SJSA1 (cell line): Measurements from ENCODE around the gene HS3ST5. TPM values are rescaled to one million over a fixed set of nuclear protein-coding genes. Genes with fewer than 3 reads are reported as not detected.

Source experiments
- DNase-seq, 2 experiments: peaks; one replicate each; pipeline ENCODE4 v3.0.0-alpha.2; 2015 to 2020; ENCODE audit warnings: low spot score in 2 of 2, low read depth in 1 of 2
- H3K27ac ChIP-seq: fragments of 250-450 bp; sonication (Bioruptor Pico); 2 replicates; pipeline ENCODE4 v1.5.1; 2020; ENCODE audit warnings: mild to moderate bottlenecking, moderate library complexity
- H3K27me3 ChIP-seq: fragments of 250-450 bp; sonication (Bioruptor Pico); replicated peaks from 2 replicates; pipeline ENCODE4 v1.5.1; 2020; ENCODE audit warnings: mild to moderate bottlenecking, moderate library complexity
- H3K36me3 ChIP-seq: fragments of 250-450 bp; sonication (Bioruptor Pico); 2 replicates; pipeline ENCODE4 v1.5.1; 2020; ENCODE audit warnings: mild to moderate bottlenecking
- H3K4me1 ChIP-seq: fragments of 250-450 bp; sonication (Bioruptor Pico); replicated peaks from 2 replicates; pipeline ENCODE4 v1.6.1; 2021; ENCODE audit warnings: mild to moderate bottlenecking
- H3K4me3 ChIP-seq: fragments of 250-450 bp; sonication (Bioruptor Pico); 2 replicates; pipeline ENCODE4 v1.5.1; 2020; ENCODE audit warnings: mild to moderate bottlenecking
- H3K9me3 ChIP-seq: fragments of 250-450 bp; sonication (Bioruptor Pico); replicated peaks from 2 replicates; pipeline ENCODE4 v1.5.1; 2020; ENCODE audit warnings: mild to moderate bottlenecking
- total RNA-seq: library from RNA; depleted of rRNA; stranded (reverse); fragments of >200 nt; shearing (Covaris generic); gene quantifications from 2 replicates; pipeline ENCODE4 v1.2.3, GENCODE V29; 2014

Gene HS3ST5
- total RNA-seq, 1 experiment from 2014 or later, result 2.9 TPM

GRCh38 chr6:114135363-114135971 lies 207.4 kb downstream of the HS3ST5 start:
- no peak for DNase-seq
- H3K36me3 ChIP-seq, result no peaks in the 10 kb centered on the region; the same call in 1 of the 2 replicates
- H3K27me3 ChIP-seq, result no peaks in the 10 kb centered on the region
- H3K9me3 ChIP-seq, result no peaks in the 10 kb centered on the region
- H3K27ac ChIP-seq, result no peak overlapping the region
- no peaks in the 10 kb centered on the region; the same call in 1 of the 2 replicates for H3K4me1 ChIP-seq
- no peak overlapping the region for H3K4me3 ChIP-seq

GRCh38 chr6:114133816-114134215 lies 209.0 kb downstream of the HS3ST5 start:
- no peaks in the 10 kb centered on the region for H3K4me1 ChIP-seq
- no peak overlapping the region for H3K27ac ChIP-seq
- H3K27me3 ChIP-seq, result no peaks in the 10 kb centered on the region
- DNase-seq, result no peak
- no peak overlapping the region for H3K4me3 ChIP-seq
- no peaks in the 10 kb centered on the region for H3K9me3 ChIP-seq
- no peaks in the 10 kb centered on the region; the same call in 1 of the 2 replicates for H3K36me3 ChIP-seq

- Histone ChIP-seq H3K27me3 (no peaks in the 10 kb centered on the region), H3K4me1 (no peaks in the 10 kb centered on the region), H3K27ac (no peak overlapping the region), H3K4me3 (no peak overlapping the region), H3K9me3 (no peaks in the 10 kb centered on the region), H3K36me3 (no peaks in the 10 kb centered on the region; the same call in 1 of the 2 replicates)
- no peak for DNase-seq
Observed at GRCh38 chr6:114131945-114132344, 210.9 kb downstream of the HS3ST5 start.

- peaks cover 32% of the 10 kb centered on the region for H3K4me1 ChIP-seq
- H3K4me3 ChIP-seq, result no peak overlapping the region
- H3K27me3 ChIP-seq, result no peaks in the 10 kb centered on the region
- H3K36me3 ChIP-seq, result no peaks in the 10 kb centered on the region
- no peaks in the 10 kb centered on the region; the same call in 1 of the 2 replicates for H3K9me3 ChIP-seq
- no peak overlapping the region for H3K27ac ChIP-seq
- no peak for DNase-seq
Observed at GRCh38 chr6:114125576-114125975, 217.2 kb downstream of the HS3ST5 start.

GRCh38 chr6:114121913-114122662 lies 220.7 kb downstream of the HS3ST5 start:
- H3K9me3 ChIP-seq, result no peaks in the 10 kb centered on the region; the same call in 1 of the 2 replicates

GRCh38 chr6:114119056-114119455 lies 223.8 kb downstream of the HS3ST5 start:
- Histone ChIP-seq H3K27me3 (no peaks in the 10 kb centered on the region), H3K4me3 (no peak overlapping the region), H3K9me3 (no peaks in the 10 kb centered on the region; the same call in 1 of the 2 replicates), H3K36me3 (peaks cover 8% of the 10 kb centered on the region; the same call in 1 of the 2 replicates), H3K27ac (no peak overlapping the region), H3K4me1 (peaks cover 39% of the 10 kb centered on the region)
- DNase-seq, result peak in 1 of 2 experiments; percentile 16

More at GRCh38 chr6:114121913-114122662, 220.7 kb downstream of the HS3ST5 start:
- no peak overlapping the region for H3K4me3 ChIP-seq
- DNase-seq, result peak in 1 of 2 experiments; percentile 77
- peak overlapping the region; percentile 85 for H3K27ac ChIP-seq
- peaks cover 8% of the 10 kb centered on the region; the same call in 1 of the 2 replicates for H3K36me3 ChIP-seq
- peaks cover 39% of the 10 kb centered on the region for H3K4me1 ChIP-seq
- H3K27me3 ChIP-seq, result no peaks in the 10 kb centered on the region

GRCh38 chr6:114115652-114116051 lies 227.2 kb downstream of the HS3ST5 start:
- Histone ChIP-seq H3K4me1 (peaks cover 8% of the 10 kb centered on the region), H3K36me3 (peaks cover 8% of the 10 kb centered on the region; the same call in 1 of the 2 replicates), H3K4me3 (no peak overlapping the region), H3K9me3 (no peaks in the 10 kb centered on the region), H3K27ac (no peak overlapping the region), H3K27me3 (no peaks in the 10 kb centered on the region)
- no peak for DNase-seq

- H3K4me3 ChIP-seq, result no peak overlapping the region
- DNase-seq, result peak; percentile 68 to 86
- peaks cover 3% of the 10 kb centered on the region; the same call in 1 of the 2 replicates for H3K4me1 ChIP-seq
- H3K36me3 ChIP-seq, result peaks cover 5% of the 10 kb centered on the region; the same call in 1 of the 2 replicates
- H3K9me3 ChIP-seq, result no peaks in the 10 kb centered on the region
- no peak overlapping the region for H3K27ac ChIP-seq
- H3K27me3 ChIP-seq, result no peaks in the 10 kb centered on the region
Observed at GRCh38 chr6:114108119-114109002, 234.5 kb downstream of the HS3ST5 start.

GRCh38 chr6:114106020-114106419 lies 236.8 kb downstream of the HS3ST5 start:
- peaks cover 5% of the 10 kb centered on the region; the same call in 1 of the 2 replicates for H3K36me3 ChIP-seq
- H3K4me3 ChIP-seq, result no peak overlapping the region
- H3K4me1 ChIP-seq, result peaks cover 4% of the 10 kb centered on the region
- no peaks in the 10 kb centered on the region for H3K9me3 ChIP-seq
- H3K27me3 ChIP-seq, result no peaks in the 10 kb centered on the region
- no peak overlapping the region for H3K27ac ChIP-seq
- DNase-seq, result no peak

- Histone ChIP-seq H3K36me3 (no peaks in the 10 kb centered on the region), H3K4me1 (peaks cover 17% of the 10 kb centered on the region), H3K27me3 (no peaks in the 10 kb centered on the region), H3K4me3 (no peak overlapping the region), H3K9me3 (no peaks in the 10 kb centered on the region), H3K27ac (peak overlapping the region; percentile 29; the same call in 1 of the 2 replicates)
- DNase-seq, result no peak
Observed at GRCh38 chr6:114101255-114101654, 241.6 kb downstream of the HS3ST5 start.

GRCh38 chr6:114100215-114100994 lies 242.4 kb downstream of the HS3ST5 start:
- peak in 1 of 2 experiments; percentile 38 for DNase-seq
- peaks cover 17% of the 10 kb centered on the region for H3K4me1 ChIP-seq

GRCh38 chr6:114096561-114097172 lies 246.2 kb downstream of the HS3ST5 start:
- Histone ChIP-seq H3K27ac (no peak overlapping the region), H3K27me3 (no peaks in the 10 kb centered on the region), H3K4me1 (peaks cover 17% of the 10 kb centered on the region), H3K4me3 (no peak overlapping the region), H3K36me3 (no peaks in the 10 kb centered on the region), H3K9me3 (no peaks in the 10 kb centered on the region)
- peak in 1 of 2 experiments; percentile 44 for DNase-seq

More at GRCh38 chr6:114100215-114100994, 242.4 kb downstream of the HS3ST5 start:
- Histone ChIP-seq H3K4me3 (no peak overlapping the region), H3K27ac (peak overlapping the region; percentile 29), H3K36me3 (no peaks in the 10 kb centered on the region), H3K9me3 (no peaks in the 10 kb centered on the region), H3K27me3 (no peaks in the 10 kb centered on the region)
